Neural cell (in vitro differentiated cells): ENCODE measurements around the gene SIRPG.
"Not testable (repeated sequence)": the region's sequence is repeated elsewhere in the genome, so short reads cannot be mapped to it uniquely, and the experiment has no call there.

Source experiments
- CTCF ChIP-seq: fragments of 450-650 bp; IDR thresholded peaks from 2 replicates; pipeline ENCODE4 v1.5.1; 2014; ENCODE audit warnings: antibody characterized with exemption, mild to moderate bottlenecking, moderate library complexity; ENCODE audit not compliant: poor library complexity, severe bottlenecking
- EP300 ChIP-seq: fragments of 450-650 bp; conservative IDR thresholded peaks from 2 replicates; pipeline ENCODE4 v1.6.1; 2014; ENCODE audit warnings: antibody characterized with exemption, mild to moderate bottlenecking, moderate library complexity; ENCODE audit not compliant: poor library complexity, severe bottlenecking
- POLR2AphosphoS5 ChIP-seq: IDR thresholded peaks from 2 replicates; pipeline ENCODE4 v1.6.1; 2012
- REST ChIP-seq: IDR thresholded peaks from 2 replicates; pipeline ENCODE4 v1.6.1; 2012; ENCODE audit warnings: borderline replicate concordance

DNA sequence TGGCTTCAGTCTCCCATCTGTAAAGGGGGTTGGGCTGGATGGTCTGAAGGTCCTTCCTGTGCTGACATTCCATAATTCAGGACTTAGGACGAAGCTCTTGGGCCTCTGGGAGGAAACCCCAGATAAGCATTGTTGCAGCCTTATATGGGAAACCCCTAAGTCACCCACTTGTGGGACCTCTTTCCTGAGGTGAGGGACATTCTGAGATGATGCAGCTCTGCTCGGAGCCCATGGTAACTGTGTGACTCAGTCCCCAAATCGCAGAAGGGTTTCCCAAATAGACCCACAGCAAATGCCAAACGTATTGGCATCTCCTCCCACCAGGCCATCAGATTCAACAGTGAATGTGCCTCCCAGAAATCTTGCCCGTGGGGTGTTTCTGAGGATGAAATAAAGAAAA, 47.2 kb downstream of the SIRPG start:
- TF ChIP-seq CTCF, POLR2AphosphoS5, REST, EP300: not testable (repeated sequence)
